GM12878 (cell line): ENCODE results near the gene DAPK3. TPM values are rescaled to one million over a fixed set of nuclear protein-coding genes. Genes with fewer than 3 reads are reported as not detected.

Experiments
- ATF7 ChIP-seq: fragments of 450-650 bp; IDR thresholded peaks from 2 replicates; pipeline ENCODE4 v1.6.1; 2016; ENCODE audit warnings: low read depth, mild to moderate bottlenecking
- CHD2 ChIP-seq: IDR thresholded peaks from 2 replicates; pipeline ENCODE4 v1.6.1; 2011; ENCODE audit warnings: low read depth, low read length, improper control_type of control experiment, borderline replicate concordance
- E2F8 ChIP-seq: fragments of 450-650 bp; IDR thresholded peaks from 2 replicates; pipeline ENCODE4 v1.6.1; 2018; ENCODE audit warnings: mild to moderate bottlenecking, low read depth, moderate library complexity; ENCODE audit not compliant: partially characterized antibody
- E4F1 ChIP-seq: fragments of 450-650 bp; IDR thresholded peaks from 2 replicates; pipeline ENCODE4 v1.6.1; 2018; ENCODE audit warnings: borderline replicate concordance, mild to moderate bottlenecking; ENCODE audit not compliant: partially characterized antibody
- ELK1 ChIP-seq: IDR thresholded peaks from 2 replicates; pipeline ENCODE4 v1.6.1; 2012; ENCODE audit warnings: low read depth, low read length, improper control_type of control experiment
- FOS ChIP-seq: IDR thresholded peaks from 3 replicates; pipeline ENCODE4 v1.6.1; 2011; ENCODE audit warnings: borderline replicate concordance; ENCODE audit not compliant: insufficient read length; ENCODE audit errors: extremely low read depth
- FOXM1 ChIP-seq: IDR thresholded peaks from 2 replicates; pipeline ENCODE4 v1.6.1; 2012; ENCODE audit warnings: low read depth, mild to moderate bottlenecking, inconsistent platforms, low read length, moderate library complexity
- IRF3 ChIP-seq: fragments of 450-650 bp; IDR thresholded peaks from 2 replicates; pipeline ENCODE4 v1.6.1; 2014; ENCODE audit warnings: mild to moderate bottlenecking
- LARP7 ChIP-seq: fragments of 450-650 bp; IDR thresholded peaks from 2 replicates; pipeline ENCODE4 v1.6.1; 2017; ENCODE audit warnings: mild to moderate bottlenecking
- RFX5 ChIP-seq: IDR thresholded peaks from 2 replicates; pipeline ENCODE4 v1.6.1; 2011; ENCODE audit warnings: low read depth, low read length, improper control_type of control experiment
- SIN3A ChIP-seq: IDR thresholded peaks from 2 replicates; pipeline ENCODE4 v1.6.1; 2012; ENCODE audit warnings: low read depth, low read length, improper control_type of control experiment
- SP1 ChIP-seq: IDR thresholded peaks from one replicate; pipeline ENCODE4 v1.6.1; 2011; ENCODE audit warnings: low read depth, low read length
- TAF1 ChIP-seq: IDR thresholded peaks from 2 replicates; pipeline ENCODE4 v1.6.1; 2011; ENCODE audit warnings: mild to moderate bottlenecking, low read depth, low read length, borderline replicate concordance
- TCF12 ChIP-seq: IDR thresholded peaks from 2 replicates; pipeline ENCODE4 v1.6.1; 2011; ENCODE audit warnings: low read depth, mild to moderate bottlenecking, low read length
- TCF7 ChIP-seq: IDR thresholded peaks from 2 replicates; pipeline ENCODE4 v1.6.1; 2014; ENCODE audit warnings: antibody characterized with exemption, borderline replicate concordance
- ZNF687 ChIP-seq: fragments of 450-650 bp; IDR thresholded peaks from 2 replicates; pipeline ENCODE4 v1.6.1; 2017; ENCODE audit warnings: mild to moderate bottlenecking, moderate library complexity
- polyA plus RNA-seq, 11 experiments: library from polyadenylated mRNA; depleted of rRNA in 4 of 11; unstranded in 6 of 11; stranded (reverse) in 5 of 11; fragments of >200 nt; fragmentation: Nextera tagmentation in 4 of 11; fragmentation: Illumina TruSeq in 1 of 11; extraction: Ambion mirVana in 4 of 11; extraction: Trizol in 1 of 11; gene quantifications; 1 replicate in 1 of 11; 2 replicates in 10 of 11; pipeline versions ENCODE4 v1.2.1 to v1.2.3, GENCODE V29; 2011 to 2016; ENCODE audit warnings: inconsistent platforms in 2 of 11, missing spikeins in 2 of 11, low read depth in 1 of 11
- total RNA-seq, 4 experiments: library from RNA; depleted of rRNA in 3 of 4; stranded (reverse); fragments of >200 nt in 3 of 4; fragmentation: Illumina TruSeq in 1 of 4; extraction: Trizol in 1 of 4; gene quantifications; 2 replicates each; pipeline versions ENCODE4 v1.2.1 to v1.2.3, GENCODE V29; 2013 to 2021

Gene DAPK3
- total and polyA plus RNA-seq, 10 of the 15 experiments (the other 5 are each of a cell fraction or from before 2014, with no cell fraction given) = 0.13 to 46.4 (median 24.8) TPM

- TF ChIP-seq TAF1 = peak; percentile 41; the same call in 1 of the 2 replicates
- peak; percentile 92 for TF ChIP-seq IRF3
- TF ChIP-seq ATF7 = no peak
- TF ChIP-seq TCF7 = no peak
- TF ChIP-seq FOXM1 = no peak
- TF ChIP-seq SIN3A = peak; percentile 88
- peak; percentile 95 for TF ChIP-seq ELK1
- peak; percentile 47; the same call in 1 of the 2 replicates for TF ChIP-seq TCF12
- peak; percentile 78 for TF ChIP-seq FOS
- 0 out of 2 replicates have a peak, but pooled peaks have one; percentile 15 for TF ChIP-seq ZNF687
- TF ChIP-seq E2F8 = no peak
- peak; percentile 20; the same call in 1 of the 2 replicates for TF ChIP-seq LARP7
- TF ChIP-seq CHD2 = peak; percentile 97
- peak; percentile 98 for TF ChIP-seq SP1
- TF ChIP-seq E4F1 = peak; percentile 92
- TF ChIP-seq RFX5 = peak; percentile 53; the same call in 1 of the 2 replicates
Observed at GRCh38 chr19:3970808-3971598, at the start of gene DAPK3 (continued).
